Neural progenitor cell (in vitro differentiated cells): ENCODE data around the gene CD58. TPM values are rescaled to one million over a fixed set of nuclear protein-coding genes. Genes with fewer than 3 reads are reported as not detected.

ENCODE experiments used
- DNase-seq: peaks from one replicate; pipeline ENCODE4 v3.0.0-alpha.2; 2016; ENCODE audit warnings: low spot score
- H2AFZ ChIP-seq: fragments of 200-600 bp; sonication (generic); replicated peaks from 2 replicates; pipeline ENCODE4 v1.6.1; 2016; ENCODE audit warnings: antibody characterized with exemption
- H3F3A ChIP-seq: fragments of 200-600 bp; sonication (generic); 2 replicates; pipeline ENCODE4 v1.6.1; 2016; ENCODE audit warnings: antibody characterized with exemption, low read depth
- H3K27ac ChIP-seq: fragments of 200-600 bp; sonication (generic); 2 replicates; pipeline ENCODE4 v1.5.1; 2016; ENCODE audit warnings: mild to moderate bottlenecking
- H3K27me3 ChIP-seq: fragments of 200-600 bp; sonication (generic); 2 replicates; pipeline ENCODE4 v1.6.1; 2016; ENCODE audit warnings: mild to moderate bottlenecking, moderate library complexity
- H3K36me3 ChIP-seq: fragments of 200-600 bp; sonication (generic); 2 replicates; pipeline ENCODE4 v1.5.1; 2016
- H3K4me1 ChIP-seq: fragments of 200-600 bp; sonication (generic); 2 replicates; pipeline ENCODE4 v1.6.1; 2016; ENCODE audit warnings: mixed run types
- H3K4me2 ChIP-seq: fragments of 200-600 bp; sonication (generic); 2 replicates; pipeline ENCODE4 v1.6.1; 2016
- H3K4me3 ChIP-seq: fragments of 200-600 bp; sonication (generic); 2 replicates; pipeline ENCODE4 v1.5.1; 2016
- H3K79me2 ChIP-seq: fragments of 200-600 bp; sonication (generic); 2 replicates; pipeline ENCODE4 v1.6.1; 2016; ENCODE audit warnings: low read depth
- H3K9ac ChIP-seq: fragments of 200-600 bp; sonication (generic); 2 replicates; pipeline ENCODE4 v1.6.1; 2016
- H3K9me3 ChIP-seq: fragments of 200-600 bp; sonication (generic); 2 replicates; pipeline ENCODE4 v1.5.1; 2016; ENCODE audit warnings: low read depth
- H4K20me1 ChIP-seq: fragments of 200-600 bp; sonication (generic); 2 replicates; pipeline ENCODE4 v1.6.1; 2016; ENCODE audit warnings: low read depth
- H3K27ac Mint-ChIP-seq: 3 replicates; pipeline ENCODE4 v1.8.0; 2021; ENCODE audit warnings: mixed read lengths
- H3K27me3 Mint-ChIP-seq: 2 replicates; pipeline ENCODE4 v1.8.0; 2022; ENCODE audit warnings: low read depth, mild to moderate bottlenecking, inconsistent platforms, moderate library complexity, mixed read lengths; ENCODE audit not compliant: insufficient read depth
- H3K36me3 Mint-ChIP-seq: 3 replicates; pipeline ENCODE4 v1.8.0; 2021; ENCODE audit warnings: mixed read lengths
- H3K4me1 Mint-ChIP-seq: 3 replicates; pipeline ENCODE4 v1.8.0; 2021; ENCODE audit warnings: mixed read lengths
- H3K4me3 Mint-ChIP-seq: 3 replicates; pipeline ENCODE4 v1.8.0; 2021; ENCODE audit warnings: mild to moderate bottlenecking, moderate library complexity, mixed read lengths
- H3K9me3 Mint-ChIP-seq: 3 replicates; pipeline ENCODE4 v1.8.0; 2020; ENCODE audit warnings: mixed read lengths
- CTCF ChIP-seq: fragments of 200-600 bp; sonication (generic); IDR thresholded peaks from 2 replicates; pipeline ENCODE4 v1.5.1; 2017; ENCODE audit warnings: antibody characterized with exemption, mild to moderate bottlenecking
- EZH2 ChIP-seq: fragments of 200-600 bp; sonication (generic); IDR thresholded peaks from 2 replicates; pipeline ENCODE4 v1.6.1; 2017; ENCODE audit warnings: antibody characterized with exemption, mild to moderate bottlenecking, moderate library complexity
- EZH2phosphoT487 ChIP-seq: fragments of 200-600 bp; sonication (generic); IDR thresholded peaks from 2 replicates; pipeline ENCODE4 v1.6.1; 2017; ENCODE audit warnings: antibody characterized with exemption
- total RNA-seq: library from RNA; depleted of rRNA; stranded (reverse); fragments of >200 nt; gene quantifications from 2 replicates; pipeline ENCODE4 v1.2.3, GENCODE V29; 2015; ENCODE audit warnings: low replicate concordance

Gene CD58
- total RNA-seq, 1 donor from 2014 or later, result 14.6 TPM

GRCh38 chr1:116470671-116471070 is 100.2 kb downstream of the CD58 start:
- no peaks in the 10 kb centered on the region for H3K36me3 Mint-ChIP-seq
- H3K4me3 ChIP-seq, result no peak overlapping the region
- TF ChIP-seq EZH2phosphoT487, result no peak
- no peak for TF ChIP-seq EZH2
- TF ChIP-seq CTCF, result no peak

GRCh38 chr1:116466810-116467557 is 103.8 kb downstream of the CD58 start:
- no peaks in the 10 kb centered on the region for H3K36me3 Mint-ChIP-seq
- peaks cover 2% of the 10 kb centered on the region for H3K27me3 Mint-ChIP-seq
- H3K4me3 ChIP-seq, result no peak overlapping the region
- H3K36me3 ChIP-seq, result no peaks in the 10 kb centered on the region
- H3K9me3 ChIP-seq, result no peaks in the 10 kb centered on the region
- peaks cover 7% of the 10 kb centered on the region for H3K4me1 Mint-ChIP-seq
- no peaks in the 10 kb centered on the region for H3K9me3 Mint-ChIP-seq
- H3K9ac ChIP-seq, result no peak overlapping the region
- no peak overlapping the region for H3K4me3 Mint-ChIP-seq
- no peak overlapping the region for H3K4me2 ChIP-seq
- no peaks in the 10 kb centered on the region for H3F3A ChIP-seq
- H3K27me3 ChIP-seq, result no peaks in the 10 kb centered on the region
- no peaks in the 10 kb centered on the region for H3K4me1 ChIP-seq
- H2AFZ ChIP-seq, result no peak overlapping the region
- TF ChIP-seq CTCF (no peak), EZH2phosphoT487 (no peak), EZH2 (no peak)
- no peaks in the 10 kb centered on the region for H3K79me2 ChIP-seq
- no peak overlapping the region for H3K27ac Mint-ChIP-seq
- DNase-seq, result no peak
- no peaks in the 10 kb centered on the region for H4K20me1 ChIP-seq
- H3K27ac ChIP-seq, result no peak overlapping the region

More at GRCh38 chr1:116470671-116471070, 100.2 kb downstream of the CD58 start:
- no peak for DNase-seq
- H3K27ac Mint-ChIP-seq, result no peak overlapping the region
- Histone ChIP-seq H3K4me2 (no peak overlapping the region), H3K27ac (no peak overlapping the region), H3K36me3 (no peaks in the 10 kb centered on the region), H4K20me1 (no peaks in the 10 kb centered on the region), H3K79me2 (no peaks in the 10 kb centered on the region), H3K27me3 (no peaks in the 10 kb centered on the region), H2AFZ (no peak overlapping the region), H3K9me3 (no peaks in the 10 kb centered on the region), H3K9ac (no peak overlapping the region), H3F3A (no peaks in the 10 kb centered on the region), H3K4me1 (peaks cover 4% of the 10 kb centered on the region)
- H3K4me3 Mint-ChIP-seq, result no peak overlapping the region
- peaks cover 2% of the 10 kb centered on the region for H3K27me3 Mint-ChIP-seq
- H3K4me1 Mint-ChIP-seq, result peaks cover 14% of the 10 kb centered on the region
- H3K9me3 Mint-ChIP-seq, result no peaks in the 10 kb centered on the region

- Mint-ChIP-seq H3K27ac (no peak overlapping the region), H3K4me1 (no peaks in the 10 kb centered on the region), H3K36me3 (no peaks in the 10 kb centered on the region), H3K27me3 (peaks cover 2% of the 10 kb centered on the region), H3K4me3 (no peak overlapping the region), H3K9me3 (no peaks in the 10 kb centered on the region)
- Histone ChIP-seq H3K9me3 (no peaks in the 10 kb centered on the region), H4K20me1 (no peaks in the 10 kb centered on the region), H3K9ac (no peak overlapping the region), H3K4me3 (no peak overlapping the region), H3K79me2 (no peaks in the 10 kb centered on the region), H3K27ac (no peak overlapping the region), H3F3A (no peaks in the 10 kb centered on the region), H3K4me2 (no peak overlapping the region), H3K36me3 (no peaks in the 10 kb centered on the region), H3K4me1 (no peaks in the 10 kb centered on the region), H3K27me3 (no peaks in the 10 kb centered on the region), H2AFZ (peak overlapping the region; percentile 46)
- no peak for TF ChIP-seq EZH2
- TF ChIP-seq EZH2phosphoT487, result no peak
- TF ChIP-seq CTCF, result no peak
- no peak for DNase-seq
Observed at GRCh38 chr1:116465845-116466685, 104.8 kb downstream of the CD58 start.
